Trophoblast cell (in vitro differentiated cells and primary cell): ENCODE data around the gene MAGEF1.
A peak's percentile ranks its signal among the peaks of the same experiment; 100 is the strongest.

Experiments used
- DNase-seq, 2 donors: peaks; one replicate each; pipeline ENCODE4 v3.0.0-alpha.2; 2016
- H2AFZ ChIP-seq: 2 replicates; pipeline ENCODE4 v1.6.1; 2013; ENCODE audit warnings: low read length, moderate library complexity, mild to moderate bottlenecking; ENCODE audit not compliant: insufficient read depth, poor library complexity
- H2AK5ac ChIP-seq: 2 replicates; pipeline ENCODE4 v1.6.1; 2013; ENCODE audit warnings: mild to moderate bottlenecking, low read length
- H2BK120ac ChIP-seq: 2 replicates; pipeline ENCODE4 v1.6.1; 2013; ENCODE audit warnings: low read length, mild to moderate bottlenecking, moderate library complexity; ENCODE audit not compliant: insufficient read depth, poor library complexity
- H2BK12ac ChIP-seq: 2 replicates; pipeline ENCODE4 v1.6.1; 2013; ENCODE audit warnings: mild to moderate bottlenecking, low read length, moderate library complexity
- H2BK5ac ChIP-seq: 2 replicates; pipeline ENCODE4 v1.6.1; 2013; ENCODE audit warnings: low read length, low read depth, moderate library complexity, mild to moderate bottlenecking; ENCODE audit not compliant: poor library complexity
- H3K14ac ChIP-seq: 2 replicates; pipeline ENCODE4 v1.6.1; 2013; ENCODE audit warnings: mild to moderate bottlenecking, low read length
- H3K18ac ChIP-seq: 2 replicates; pipeline ENCODE4 v1.6.1; 2013; ENCODE audit warnings: mild to moderate bottlenecking, low read length
- H3K23ac ChIP-seq: 2 replicates; pipeline ENCODE4 v1.6.1; 2013; ENCODE audit warnings: low read length
- H3K27ac ChIP-seq: 2 replicates; pipeline ENCODE4 v1.5.1; 2013; ENCODE audit warnings: low read depth, mild to moderate bottlenecking, inconsistent platforms, low read length, moderate library complexity
- H3K27me3 ChIP-seq: 2 replicates; pipeline ENCODE4 v1.6.1; 2013; ENCODE audit warnings: inconsistent platforms, mild to moderate bottlenecking, low read length, moderate library complexity; ENCODE audit not compliant: insufficient read depth
- H3K36me3 ChIP-seq, 2 experiments: 1 replicate in 1 of 2; 2 replicates in 1 of 2; pipeline ENCODE4 v1.6.1; 2013; ENCODE audit warnings: low read length in 2 of 2, mild to moderate bottlenecking in 2 of 2, moderate library complexity in 1 of 2; ENCODE audit not compliant: insufficient read depth in 2 of 2, control insufficient read depth in 1 of 2
- H3K4ac ChIP-seq: 2 replicates; pipeline ENCODE4 v1.6.1; 2013; ENCODE audit warnings: low read depth, mild to moderate bottlenecking, low read length, moderate library complexity
- H3K4me1 ChIP-seq, 2 experiments: 1 replicate in 1 of 2; 2 replicates in 1 of 2; pipeline ENCODE4 v1.6.1; 2013; ENCODE audit warnings: low read length in 2 of 2, mild to moderate bottlenecking in 2 of 2, moderate library complexity in 1 of 2; ENCODE audit not compliant: insufficient read depth in 2 of 2, control insufficient read depth in 1 of 2
- H3K4me2 ChIP-seq: 2 replicates; pipeline ENCODE4 v1.6.1; 2013; ENCODE audit warnings: inconsistent platforms, mild to moderate bottlenecking, low read length, moderate library complexity
- H3K4me3 ChIP-seq: 2 replicates; pipeline ENCODE4 v1.5.1; 2013; ENCODE audit warnings: mild to moderate bottlenecking, low read depth, low read length, inconsistent platforms
- H3K79me1 ChIP-seq: one replicate; pipeline ENCODE4 v1.6.1; 2013; ENCODE audit warnings: low read length
- H3K79me2 ChIP-seq: 2 replicates; pipeline ENCODE4 v1.6.1; 2013; ENCODE audit warnings: low read length, mild to moderate bottlenecking; ENCODE audit not compliant: control insufficient read depth, insufficient read depth, poor library complexity
- H3K9ac ChIP-seq: 2 replicates; pipeline ENCODE4 v1.6.1; 2013; ENCODE audit warnings: mild to moderate bottlenecking, low read length
- H3K9me3 ChIP-seq: 2 replicates; pipeline ENCODE4 v1.6.1; 2013; ENCODE audit warnings: low read depth, mild to moderate bottlenecking, control low read depth, inconsistent platforms, low read length; ENCODE audit not compliant: insufficient read depth
- H4K12ac ChIP-seq: 2 replicates; pipeline ENCODE4 v1.6.1; 2013; ENCODE audit warnings: low read depth, mild to moderate bottlenecking, low read length, moderate library complexity
- H4K8ac ChIP-seq: 2 replicates; pipeline ENCODE4 v1.6.1; 2013; ENCODE audit warnings: low read depth, mild to moderate bottlenecking, low read length, moderate library complexity
- H4K91ac ChIP-seq: one replicate; pipeline ENCODE4 v1.6.1; 2013; ENCODE audit warnings: low read depth, mild to moderate bottlenecking, low read length, moderate library complexity
- WGBS: extraction: QIAGEN DNeasy Blood & Tissue Kit; methylation state at CpG from one replicate; pipeline ENCODE4 v1.1.7; 2013; ENCODE audit warnings: missing lambda C conversion rate; ENCODE audit not compliant: insufficient read length, insufficient coverage; ENCODE audit errors: extremely low coverage; 5-methylcytosine and 5-hydroxymethylcytosine counted together

Gene MAGEF1

GRCh38 chr3:184742676-184743135 is 30.8 kb upstream of the MAGEF1 start:
- H4K12ac ChIP-seq, result no peak overlapping the region
- H2BK12ac ChIP-seq, result no peak overlapping the region
- H3K79me1 ChIP-seq, result peaks cover 7% of the 10 kb centered on the region
- H2AFZ ChIP-seq, result no peak overlapping the region
- peaks cover 14 to 24% of the 10 kb centered on the region in 2 experiments for H3K4me1 ChIP-seq
- no CpG with 5 or more reads among the region's 4 CpGs for WGBS
- H3K14ac ChIP-seq, result no peak overlapping the region
- H3K27ac ChIP-seq, result no peak overlapping the region
- no peak overlapping the region for H3K4me3 ChIP-seq
- no peak for DNase-seq
- H4K8ac ChIP-seq, result no peak overlapping the region
- no peaks in the 10 kb centered on the region for H3K79me2 ChIP-seq
- H3K9ac ChIP-seq, result no peak overlapping the region
- no peaks in the 10 kb centered on the region for H3K27me3 ChIP-seq
- H3K23ac ChIP-seq, result no peak overlapping the region
- peak overlapping the region; percentile 6 for H2BK120ac ChIP-seq
- no peaks in the 10 kb centered on the region for H3K36me3 ChIP-seq
- no peak overlapping the region for H2AK5ac ChIP-seq
- H4K91ac ChIP-seq, result no peak overlapping the region
- H3K4me2 ChIP-seq, result no peak overlapping the region
- no peaks in the 10 kb centered on the region for H3K9me3 ChIP-seq
- no peak overlapping the region for H2BK5ac ChIP-seq
- no peak overlapping the region for H3K18ac ChIP-seq
- no peak overlapping the region for H3K4ac ChIP-seq

GRCh38 chr3:184741798-184742675 is 30.2 kb upstream of the MAGEF1 start:
- no CpG with 5 or more reads among the region's 12 CpGs for WGBS
- DNase-seq, result no peak

GRCh38 chr3:184741259-184741556 is 29.3 kb upstream of the MAGEF1 start:
- Histone ChIP-seq H3K23ac (no peak overlapping the region), H3K27me3 (no peaks in the 10 kb centered on the region), H3K4me3 (no peak overlapping the region), H2AK5ac (no peak overlapping the region), H2BK5ac (peak overlapping the region; percentile 65), H3K79me2 (no peaks in the 10 kb centered on the region), H3K27ac (no peak overlapping the region), H3K18ac (no peak overlapping the region), H3K9ac (no peak overlapping the region), H2BK120ac (peak overlapping the region; percentile 85), H4K8ac (no peak overlapping the region), H3K14ac (no peak overlapping the region), H3K4ac (peak overlapping the region; percentile 37), H2BK12ac (no peak overlapping the region), H4K12ac (no peak overlapping the region), H2AFZ (no peak overlapping the region), H3K79me1 (peaks cover 8% of the 10 kb centered on the region), H3K9me3 (no peaks in the 10 kb centered on the region), H3K4me2 (no peak overlapping the region), H3K36me3 (no peaks in the 10 kb centered on the region), H4K91ac (peak overlapping the region; percentile 85), H3K4me1 (peaks cover 25 to 34% of the 10 kb centered on the region in 2 experiments)
- no CpG with 5 or more reads among the region's 8 CpGs for WGBS
- peak in 1 of 2 donors; percentile 12 for DNase-seq

More at GRCh38 chr3:184741798-184742675, 30.2 kb upstream of the MAGEF1 start:
- Histone ChIP-seq H3K23ac (no peak overlapping the region), H3K4ac (no peak overlapping the region), H3K4me2 (no peak overlapping the region), H2BK12ac (no peak overlapping the region), H2AK5ac (no peak overlapping the region), H3K14ac (no peak overlapping the region), H3K27ac (no peak overlapping the region), H3K9me3 (no peaks in the 10 kb centered on the region), H4K8ac (no peak overlapping the region), H3K9ac (no peak overlapping the region), H3K4me3 (no peak overlapping the region), H3K18ac (no peak overlapping the region), H3K27me3 (no peaks in the 10 kb centered on the region), H4K91ac (no peak overlapping the region), H3K4me1 (peaks cover 21 to 30% of the 10 kb centered on the region in 2 experiments), H3K36me3 (no peaks in the 10 kb centered on the region), H4K12ac (no peak overlapping the region), H2AFZ (no peak overlapping the region), H2BK120ac (peak overlapping the region; percentile 6), H3K79me1 (peaks cover 8% of the 10 kb centered on the region), H2BK5ac (no peak overlapping the region), H3K79me2 (no peaks in the 10 kb centered on the region)

- peak overlapping the region; percentile 91 for H2BK12ac ChIP-seq
- H4K12ac ChIP-seq, result no peak overlapping the region
- DNase-seq, result no peak
- peak overlapping the region; percentile 65 for H2BK5ac ChIP-seq
- H4K91ac ChIP-seq, result peak overlapping the region; percentile 85
- no peaks in the 10 kb centered on the region for H3K36me3 ChIP-seq
- H3K4me3 ChIP-seq, result no peak overlapping the region
- H3K79me2 ChIP-seq, result no peaks in the 10 kb centered on the region
- H3K23ac ChIP-seq, result peak overlapping the region; percentile 14
- H3K4me1 ChIP-seq, result peaks cover 25 to 35% of the 10 kb centered on the region in 2 experiments
- H3K4ac ChIP-seq, result peak overlapping the region; percentile 37
- peaks cover 10% of the 10 kb centered on the region for H3K79me1 ChIP-seq
- peak overlapping the region; percentile 85 for H2BK120ac ChIP-seq
- no peaks in the 10 kb centered on the region for H3K27me3 ChIP-seq
- peak overlapping the region; percentile 28 for H4K8ac ChIP-seq
- peak overlapping the region; percentile 25 for H3K18ac ChIP-seq
- H3K4me2 ChIP-seq, result no peak overlapping the region
- peak overlapping the region; percentile 44 for H2AK5ac ChIP-seq
- H3K14ac ChIP-seq, result peak overlapping the region; percentile 42
- H3K9ac ChIP-seq, result no peak overlapping the region
- H3K27ac ChIP-seq, result no peak overlapping the region
- no peaks in the 10 kb centered on the region for H3K9me3 ChIP-seq
- no CpG with 5 or more reads among the region's 9 CpGs for WGBS
- H2AFZ ChIP-seq, result no peak overlapping the region
These were observed 28.8 kb upstream of the MAGEF1 start for GRCh38 chr3:184740509-184741258.
